Prostate gland (tissue), 1 donor: ENCODE measurements around the gene TMEM126A.

Experiments
- POLR2A ChIP-seq: fragments of 450-650 bp; IDR thresholded peaks from one replicate; pipeline ENCODE4 v1.6.1; 2016; ENCODE audit warnings: antibody characterized with exemption, mild to moderate bottlenecking
- POLR2AphosphoS5 ChIP-seq: sonication (generic); formaldehyde crosslinking; IDR thresholded peaks from one replicate; pipeline ENCODE4 v1.6.1; 2017; ENCODE audit warnings: antibody characterized with exemption

GRCh38 chr11:85651118-85651517 is 3.4 kb downstream of the TMEM126A start:
- no peak for TF ChIP-seq POLR2A
- TF ChIP-seq POLR2AphosphoS5: no peak
